Measurements from ENCODE around the gene FANCE. TPM values are rescaled to one million over a fixed set of nuclear protein-coding genes. Genes with fewer than 3 reads are reported as not detected.

FANCE gene
- total and polyA plus RNA-seq, 9 of the 15 experiments (the other 6 are each of a cell fraction or from before 2014, with no cell fraction given) = 5.7 to 30.2 (median 17.0) TPM

DNA sequence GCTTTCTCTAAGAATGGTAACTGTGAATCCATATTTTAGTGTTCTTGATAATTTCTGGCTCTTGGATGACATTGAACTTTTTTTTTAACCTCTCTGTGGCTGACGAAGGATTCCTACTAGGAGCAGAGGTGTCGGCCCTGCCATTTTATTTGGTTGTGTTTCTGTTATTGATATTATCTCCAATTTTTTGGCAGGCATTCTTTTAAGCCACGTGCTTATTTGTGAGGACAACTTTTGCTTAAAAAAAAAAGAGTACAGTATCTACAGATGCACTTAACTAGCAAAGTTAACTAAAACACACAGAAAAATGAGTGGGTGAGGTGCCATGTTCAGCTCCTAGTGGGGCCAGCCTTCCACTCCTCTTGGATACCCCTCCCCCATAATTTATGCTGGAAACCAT, 1.1 kb downstream of the FANCE start:
- no peaks in the 10 kb centered on the region; the same call in 1 of the 2 replicates for H4K20me1 ChIP-seq (replicated peaks; ENCODE audit: control insufficient read depth, insufficient read depth, low read length)
- no peaks in the 10 kb centered on the region for H3K9me3 ChIP-seq (replicated peaks; ENCODE audit: control insufficient read depth, insufficient read depth, low read depth, low read length)
- CTCF ChIA-PET (ENCODE audit: low intra/inter-chr PET ratio) = no interaction called here
- no peaks in the 10 kb centered on the region for H3K9me1 ChIP-seq (ENCODE audit: control insufficient read depth, insufficient read depth, low read length)
- FAIRE-seq = no peak
- POLR2A ChIA-PET = interaction anchor here (1.0 to 4.1 kb wide), 3 partner anchors 12 to 19 kb away, joined by 3 to 31 read pairs (median 7); partner anchors contain the start of gene RPL10A
- peak overlapping the region; percentile 73 for H3K4me3 ChIP-seq
- 0% methylated on average over 3 of the region's 3 CpGs for WGBS (ENCODE audit: insufficient coverage, low coverage, missing lambda C conversion rate)
- peak in 1 of 4 experiments; percentile 42 for DNase-seq (ENCODE audit: extremely low read depth in 1 of 4, low spot score in 3 of 4)
- in situ Hi-C loops (cut with MboI) (loop anchor here (10.0 kb wide), 1 partner anchor 148 kb away; no protein-coding TSS in a partner anchor), intact Hi-C loops (cut with micrococcal nuclease) (loop anchor here (1.0 kb wide), 1 partner anchor 15 kb away; the partner anchor contains the start of gene RPL10A)
- H3K79me2 ChIP-seq (ENCODE audit: control insufficient read depth, insufficient read depth, low read length) = peaks cover 26% of the 10 kb centered on the region
- peak overlapping the region in 1 of 2 experiments; percentile 55; a peak in 2 of 4 replicates for H3K9ac ChIP-seq (ENCODE audit: insufficient read depth in 1 of 2, low read depth in 2 of 2, low read length in 2 of 2)
- BruUV-seq (replicated peaks) = TSS peak; percentile 64
- H3K27me3 ChIP-seq (ENCODE audit: control insufficient read depth in 2 of 2, insufficient read depth in 2 of 2, low read length in 2 of 2) = 0 out of 5 replicates have a peak, but pooled peaks cover 0 to 3% of the 10 kb centered on the region in 2 experiments
- peak overlapping the region; percentile 85 for H3K4me2 ChIP-seq (ENCODE audit: insufficient read depth, low read length)
- H3K36me3 ChIP-seq (ENCODE audit: control insufficient read depth, insufficient read depth, low read length) = peaks cover 36% of the 10 kb centered on the region; the same call in 2 of the 3 replicates
- H2AFZ ChIP-seq (ENCODE audit: low read depth, low read length) = peak overlapping the region; percentile 94
- H3K27ac ChIP-seq (ENCODE audit: extremely low read depth, low read depth, low read length) = peak overlapping the region; percentile 78
- ATAC-seq = no peak
- peaks cover 18 to 27% of the 10 kb centered on the region in 2 experiments for H3K4me1 ChIP-seq (replicated peaks in 1 of 2; ENCODE audit: control insufficient read depth in 2 of 2, insufficient read depth in 2 of 2, low read length in 2 of 2)
- TF ChIP-seq SMAD2 (IDR thresholded peaks at IDR 0.05; ENCODE audit: low read depth, low read length) (no peak), WHSC1 (IDR thresholded peaks at IDR 0.05; ENCODE audit: low read length) (no peak), SUPT5H (IDR thresholded peaks at IDR 0.05) (no peak), ZNF12 (CRISPR knock-in tag; IDR thresholded peaks at IDR 0.05) (no peak), SOX6 (IDR thresholded peaks at IDR 0.05) (no peak), ZNF507 (tag; conservative IDR thresholded peaks at IDR 0.05) (no peak), ZNF384 (IDR thresholded peaks at IDR 0.05; ENCODE audit: low read depth, low read length) (peak; percentile 32; the same call in 1 of the 2 replicates), NCOR1 (IDR thresholded peaks at IDR 0.05) (no peak)
- TF ChIP-seq, protein P1, sequence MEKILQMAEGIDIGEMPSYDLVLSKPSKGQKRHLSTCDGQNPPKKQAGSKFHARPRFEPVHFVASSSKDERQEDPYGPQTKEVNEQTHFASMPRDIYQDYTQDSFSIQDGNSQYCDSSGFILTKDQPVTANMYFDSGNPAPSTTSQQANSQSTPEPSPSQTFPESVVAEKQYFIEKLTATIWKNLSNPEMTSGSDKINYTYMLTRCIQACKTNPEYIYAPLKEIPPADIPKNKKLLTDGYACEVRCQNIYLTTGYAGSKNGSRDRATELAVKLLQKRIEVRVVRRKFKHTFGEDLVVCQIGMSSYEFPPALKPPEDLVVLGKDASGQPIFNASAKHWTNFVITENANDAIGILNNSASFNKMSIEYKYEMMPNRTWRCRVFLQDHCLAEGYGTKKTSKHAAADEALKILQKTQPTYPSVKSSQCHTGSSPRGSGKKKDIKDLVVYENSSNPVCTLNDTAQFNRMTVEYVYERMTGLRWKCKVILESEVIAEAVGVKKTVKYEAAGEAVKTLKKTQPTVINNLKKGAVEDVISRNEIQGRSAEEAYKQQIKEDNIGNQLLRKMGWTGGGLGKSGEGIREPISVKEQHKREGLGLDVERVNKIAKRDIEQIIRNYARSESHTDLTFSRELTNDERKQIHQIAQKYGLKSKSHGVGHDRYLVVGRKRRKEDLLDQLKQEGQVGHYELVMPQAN (IDR thresholded peaks at IDR 0.05; ENCODE audit: borderline replicate concordance) = 0 out of 2 replicates have a peak, but pooled peaks have one; percentile 9
- TF ChIP-seq, protein P2, sequence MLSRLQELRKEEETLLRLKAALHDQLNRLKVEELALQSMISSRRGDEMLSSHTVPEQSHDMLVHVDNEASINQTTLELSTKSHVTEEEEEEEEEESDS (CRISPR knock-in tag; IDR thresholded peaks at IDR 0.05) = no peak
- TF ChIP-seq, protein P3, sequence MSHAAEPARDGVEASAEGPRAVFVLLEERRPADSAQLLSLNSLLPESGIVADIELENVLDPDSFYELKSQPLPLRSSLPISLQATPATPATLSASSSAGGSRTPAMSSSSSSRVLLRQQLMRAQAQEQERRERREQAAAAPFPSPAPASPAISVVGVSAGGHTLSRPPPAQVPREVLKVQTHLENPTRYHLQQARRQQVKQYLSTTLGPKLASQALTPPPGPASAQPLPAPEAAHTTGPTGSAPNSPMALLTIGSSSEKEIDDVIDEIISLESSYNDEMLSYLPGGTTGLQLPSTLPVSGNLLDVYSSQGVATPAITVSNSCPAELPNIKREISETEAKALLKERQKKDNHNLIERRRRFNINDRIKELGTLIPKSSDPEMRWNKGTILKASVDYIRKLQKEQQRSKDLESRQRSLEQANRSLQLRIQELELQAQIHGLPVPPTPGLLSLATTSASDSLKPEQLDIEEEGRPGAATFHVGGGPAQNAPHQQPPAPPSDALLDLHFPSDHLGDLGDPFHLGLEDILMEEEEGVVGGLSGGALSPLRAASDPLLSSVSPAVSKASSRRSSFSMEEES (CRISPR knock-in tag; IDR thresholded peaks at IDR 0.05) = no peak
- TF ChIP-seq, protein P4, sequence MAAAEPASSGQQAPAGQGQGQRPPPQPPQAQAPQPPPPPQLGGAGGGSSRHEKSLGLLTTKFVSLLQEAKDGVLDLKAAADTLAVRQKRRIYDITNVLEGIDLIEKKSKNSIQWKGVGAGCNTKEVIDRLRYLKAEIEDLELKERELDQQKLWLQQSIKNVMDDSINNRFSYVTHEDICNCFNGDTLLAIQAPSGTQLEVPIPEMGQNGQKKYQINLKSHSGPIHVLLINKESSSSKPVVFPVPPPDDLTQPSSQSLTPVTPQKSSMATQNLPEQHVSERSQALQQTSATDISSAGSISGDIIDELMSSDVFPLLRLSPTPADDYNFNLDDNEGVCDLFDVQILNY (CRISPR knock-in tag; IDR thresholded peaks at IDR 0.05) = no peak
- TF ChIP-seq, protein P5, sequence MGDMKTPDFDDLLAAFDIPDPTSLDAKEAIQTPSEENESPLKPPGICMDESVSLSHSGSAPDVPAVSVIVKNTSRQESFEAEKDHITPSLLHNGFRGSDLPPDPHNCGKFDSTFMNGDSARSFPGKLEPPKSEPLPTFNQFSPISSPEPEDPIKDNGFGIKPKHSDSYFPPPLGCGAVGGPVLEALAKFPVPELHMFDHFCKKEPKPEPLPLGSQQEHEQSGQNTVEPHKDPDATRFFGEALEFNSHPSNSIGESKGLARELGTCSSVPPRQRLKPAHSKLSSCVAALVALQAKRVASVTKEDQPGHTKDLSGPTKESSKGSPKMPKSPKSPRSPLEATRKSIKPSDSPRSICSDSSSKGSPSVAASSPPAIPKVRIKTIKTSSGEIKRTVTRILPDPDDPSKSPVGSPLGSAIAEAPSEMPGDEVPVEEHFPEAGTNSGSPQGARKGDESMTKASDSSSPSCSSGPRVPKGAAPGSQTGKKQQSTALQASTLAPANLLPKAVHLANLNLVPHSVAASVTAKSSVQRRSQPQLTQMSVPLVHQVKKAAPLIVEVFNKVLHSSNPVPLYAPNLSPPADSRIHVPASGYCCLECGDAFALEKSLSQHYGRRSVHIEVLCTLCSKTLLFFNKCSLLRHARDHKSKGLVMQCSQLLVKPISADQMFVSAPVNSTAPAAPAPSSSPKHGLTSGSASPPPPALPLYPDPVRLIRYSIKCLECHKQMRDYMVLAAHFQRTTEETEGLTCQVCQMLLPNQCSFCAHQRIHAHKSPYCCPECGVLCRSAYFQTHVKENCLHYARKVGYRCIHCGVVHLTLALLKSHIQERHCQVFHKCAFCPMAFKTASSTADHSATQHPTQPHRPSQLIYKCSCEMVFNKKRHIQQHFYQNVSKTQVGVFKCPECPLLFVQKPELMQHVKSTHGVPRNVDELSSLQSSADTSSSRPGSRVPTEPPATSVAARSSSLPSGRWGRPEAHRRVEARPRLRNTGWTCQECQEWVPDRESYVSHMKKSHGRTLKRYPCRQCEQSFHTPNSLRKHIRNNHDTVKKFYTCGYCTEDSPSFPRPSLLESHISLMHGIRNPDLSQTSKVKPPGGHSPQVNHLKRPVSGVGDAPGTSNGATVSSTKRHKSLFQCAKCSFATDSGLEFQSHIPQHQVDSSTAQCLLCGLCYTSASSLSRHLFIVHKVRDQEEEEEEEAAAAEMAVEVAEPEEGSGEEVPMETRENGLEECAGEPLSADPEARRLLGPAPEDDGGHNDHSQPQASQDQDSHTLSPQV (IDR thresholded peaks at IDR 0.05) = peak; percentile 57; the same call in 1 of the 2 replicates
